Kidney (tissue), 14 donors: ENCODE results near the gene RGS6. TPM values are rescaled to one million over a fixed set of nuclear protein-coding genes. Genes with fewer than 3 reads are reported as not detected.

Source experiments
- DNase-seq, 5 donors: peaks; one replicate each; pipeline ENCODE4 v3.0.0-alpha.2; 2013 to 2020
- FAIRE-seq: peaks from 2 replicates; lab custom pipeline; 2012; peaks lifted over from hg19 to GRCh38; lab: Jason Lieb, UNC
- H3K27ac ChIP-seq, 2 donors: one replicate each; pipeline ENCODE4 v1.7.0; 2013; ENCODE audit warnings: low read depth in 2 of 2, low read length in 2 of 2, inconsistent platforms in 1 of 2
- H3K27me3 ChIP-seq: one replicate; pipeline ENCODE4 v1.7.1; 2013; ENCODE audit warnings: low read length, inconsistent platforms; ENCODE audit not compliant: control insufficient read depth, insufficient read depth
- H3K36me3 ChIP-seq, 3 donors: one replicate each; pipeline versions ENCODE4 v1.7.0 to v1.7.1; 2013; ENCODE audit warnings: low read length in 3 of 3, control low read depth in 1 of 3, inconsistent platforms in 1 of 3; ENCODE audit not compliant: insufficient read depth in 3 of 3, control insufficient read depth in 2 of 3
- H3K4me1 ChIP-seq, 3 donors: one replicate each; pipeline versions ENCODE4 v1.7.0 to v1.7.1; 2013; ENCODE audit warnings: low read length in 3 of 3, inconsistent platforms in 1 of 3, low read depth in 1 of 3; ENCODE audit not compliant: control insufficient read depth in 2 of 3, insufficient read depth in 2 of 3
- H3K4me3 ChIP-seq, 3 donors: one replicate each; pipeline versions ENCODE4 v1.7.0 to v1.8.1; 2013; ENCODE audit warnings: low read length in 3 of 3, control low read depth in 1 of 3, inconsistent platforms in 1 of 3
- H3K9ac ChIP-seq, 3 donors: one replicate each; pipeline versions ENCODE4 v1.7.0 to v1.7.1; 2013; ENCODE audit warnings: low read length in 3 of 3, control low read depth in 1 of 3, inconsistent platforms in 1 of 3
- H3K9me3 ChIP-seq, 3 donors: one replicate each; pipeline versions ENCODE4 v1.7.0 to v1.7.1; 2013; ENCODE audit warnings: low read length in 3 of 3, control low read depth in 1 of 3, inconsistent platforms in 1 of 3; ENCODE audit not compliant: control insufficient read depth in 2 of 3, insufficient read depth in 1 of 3
- intact Hi-C: fragments of 100-400 bp; cut with DNase I; formaldehyde crosslinking; loops from one replicate; pipeline ENCODE4 v1.11.1; 2022
- polyA plus RNA-seq: library from polyadenylated mRNA; stranded (reverse); fragments of 350-450 nt; fragmentation: Illumina TruSeq; extraction: RNeasy Lipid Tissue Mini Kit (QIAGEN cat#74804); gene quantifications from one replicate; pipeline ENCODE4 v1.2.3, GENCODE V29; 2014; ENCODE audit warnings: low read depth, low replicate concordance; ENCODE audit not compliant: insufficient read depth
- total RNA-seq: library from RNA; stranded (reverse); fragmentation: NEBNext Ultra II Directional; extraction: Animal tissue kit (Norgen Biotek cat#: 25700); gene quantifications from one replicate; pipeline ENCODE4 v1.2.1, GENCODE V29; 2021
- TF ChIP-seq, protein P1 (sequence below): IDR thresholded peaks from 3 replicates; pipeline ENCODE4 v1.5.1; 2012; ENCODE audit warnings: mild to moderate bottlenecking, moderate library complexity, borderline replicate concordance; ENCODE audit not compliant: insufficient read depth; ENCODE audit errors: extremely low read depth
- donor health status: control.
- donor health status: control.
- donor health status: control.
- donor health status: control.
- donor health status: control.
- donor health status: DM: yes; HTN: yes; CAD: no.
- donor health status: Normal renal cell carcinoma (clear cell type).

RGS6 gene
- total and polyA plus RNA-seq, 2 donors from 2014 or later: 1.1 to 1.4 TPM

DNA sequence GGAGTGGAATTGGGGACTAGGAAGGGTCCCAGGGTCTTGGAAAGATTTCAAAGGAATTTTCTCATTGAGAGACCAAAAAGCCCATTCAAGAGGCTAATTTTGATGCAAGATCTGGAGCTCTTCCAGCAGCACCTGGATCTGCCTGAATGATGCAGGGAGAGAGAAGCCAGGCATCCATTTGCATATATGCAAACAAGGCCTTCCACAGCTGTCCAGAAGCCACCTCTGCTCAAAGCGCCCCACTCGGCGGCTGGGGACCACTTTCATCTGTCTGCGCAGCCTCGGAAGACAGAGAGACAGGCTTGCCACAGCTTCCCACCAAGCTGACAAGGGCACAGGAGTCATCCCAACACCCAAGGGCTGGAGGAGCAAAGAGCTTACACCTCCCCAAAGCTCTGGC, 666.1 kb downstream of the RGS6 start:
- no peak overlapping the region for H3K4me3 ChIP-seq
- no peaks in the 10 kb centered on the region for H3K27me3 ChIP-seq
- H3K9ac ChIP-seq: no peak overlapping the region
- no peaks in the 10 kb centered on the region for H3K9me3 ChIP-seq
- FAIRE-seq (no peak), DNase-seq (no peak)
- no peaks in the 10 kb centered on the region for H3K4me1 ChIP-seq
- no peak overlapping the region for H3K27ac ChIP-seq
- intact Hi-C loops: no loop called here
- no peaks in the 10 kb centered on the region for H3K36me3 ChIP-seq
- TF ChIP-seq, protein P1, sequence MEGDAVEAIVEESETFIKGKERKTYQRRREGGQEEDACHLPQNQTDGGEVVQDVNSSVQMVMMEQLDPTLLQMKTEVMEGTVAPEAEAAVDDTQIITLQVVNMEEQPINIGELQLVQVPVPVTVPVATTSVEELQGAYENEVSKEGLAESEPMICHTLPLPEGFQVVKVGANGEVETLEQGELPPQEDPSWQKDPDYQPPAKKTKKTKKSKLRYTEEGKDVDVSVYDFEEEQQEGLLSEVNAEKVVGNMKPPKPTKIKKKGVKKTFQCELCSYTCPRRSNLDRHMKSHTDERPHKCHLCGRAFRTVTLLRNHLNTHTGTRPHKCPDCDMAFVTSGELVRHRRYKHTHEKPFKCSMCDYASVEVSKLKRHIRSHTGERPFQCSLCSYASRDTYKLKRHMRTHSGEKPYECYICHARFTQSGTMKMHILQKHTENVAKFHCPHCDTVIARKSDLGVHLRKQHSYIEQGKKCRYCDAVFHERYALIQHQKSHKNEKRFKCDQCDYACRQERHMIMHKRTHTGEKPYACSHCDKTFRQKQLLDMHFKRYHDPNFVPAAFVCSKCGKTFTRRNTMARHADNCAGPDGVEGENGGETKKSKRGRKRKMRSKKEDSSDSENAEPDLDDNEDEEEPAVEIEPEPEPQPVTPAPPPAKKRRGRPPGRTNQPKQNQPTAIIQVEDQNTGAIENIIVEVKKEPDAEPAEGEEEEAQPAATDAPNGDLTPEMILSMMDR: no peak

DNA sequence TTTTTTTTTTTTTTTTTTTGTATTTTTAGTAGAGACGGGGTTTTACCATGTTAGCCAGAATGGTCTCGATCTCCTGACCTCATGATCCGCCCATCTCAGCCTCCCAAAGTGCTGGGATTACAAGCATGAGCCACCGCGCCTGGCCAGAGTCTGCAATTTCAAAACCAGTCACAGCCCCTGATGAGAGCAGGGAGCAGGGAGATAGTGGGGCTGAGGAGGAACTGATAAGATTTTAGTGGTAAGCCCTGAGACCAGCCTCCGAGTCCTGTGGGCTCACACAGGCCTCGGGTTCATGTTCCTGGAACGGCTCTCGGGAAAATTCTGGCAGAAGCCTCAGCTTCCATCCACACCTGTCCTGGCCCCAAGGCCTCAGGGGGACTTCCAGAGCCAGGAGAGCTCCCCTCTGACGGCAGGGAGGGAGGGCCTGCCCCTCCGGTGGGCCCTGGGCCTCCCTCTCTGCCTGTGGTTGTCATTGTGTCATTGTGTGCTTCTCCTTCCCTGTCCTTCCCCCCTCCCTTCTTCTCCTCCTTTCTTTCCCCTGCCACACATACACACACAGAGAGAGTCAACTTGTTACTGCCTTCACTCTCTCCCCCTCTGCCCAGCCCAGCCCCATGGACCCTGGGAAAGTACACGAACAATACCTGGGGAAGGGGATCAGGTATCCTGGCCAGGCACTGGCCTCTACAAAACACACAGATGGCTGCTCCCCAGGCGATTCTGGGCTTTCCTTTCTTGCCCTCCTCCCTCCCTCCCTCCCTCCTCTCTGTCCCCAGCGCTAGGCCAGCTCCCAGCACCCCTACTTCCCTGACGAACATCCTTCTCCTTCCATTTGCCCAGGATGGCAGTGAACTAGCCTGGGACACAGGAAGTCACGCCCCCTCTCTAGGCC, 667.6 kb downstream of the RGS6 start:
- intact Hi-C loops: no loop called here
- DNase-seq (peak in 1 of 5 donors; percentile 20), FAIRE-seq (no peak)
- Histone ChIP-seq H3K36me3 (no peaks in the 10 kb centered on the region), H3K9ac (no peak overlapping the region), H3K4me3 (no peak overlapping the region), H3K27me3 (no peaks in the 10 kb centered on the region), H3K4me1 (no peaks in the 10 kb centered on the region), H3K9me3 (no peaks in the 10 kb centered on the region), H3K27ac (no peak overlapping the region)
- TF ChIP-seq, protein P1: no peak

- no peaks in the 10 kb centered on the region for H3K9me3 ChIP-seq
- no peak for FAIRE-seq
Measured at GRCh38 chr14:72600551-72601330, 668.5 kb downstream of the RGS6 start.

More at GRCh38 chr14:72600551-72601330, 668.5 kb downstream of the RGS6 start:
- no peak overlapping the region for H3K4me3 ChIP-seq
- TF ChIP-seq, protein P1: no peak
- H3K9ac ChIP-seq: no peak overlapping the region
- no peak overlapping the region for H3K27ac ChIP-seq
- H3K4me1 ChIP-seq: no peaks in the 10 kb centered on the region
- no peaks in the 10 kb centered on the region for H3K36me3 ChIP-seq
- H3K27me3 ChIP-seq: no peaks in the 10 kb centered on the region
- peak in 2 of 5 donors; percentile 42 to 69 for DNase-seq
- intact Hi-C loops: no loop called here
